ENCODE results near the gene PYCARD. TPM values are rescaled to one million over a fixed set of nuclear protein-coding genes. Genes with fewer than 3 reads are reported as not detected.

The PYCARD gene
- total and polyA plus RNA-seq, 9 of the 15 experiments (the other 6 are each of a cell fraction or from before 2014, with no cell fraction given), result 1.3 to 28.4 (median 6.0) TPM

- TF ChIP-seq CUX1 (CRISPR knock-in tag; IDR thresholded peaks at IDR 0.05) (no peak), SRSF9 (IDR thresholded peaks at IDR 0.05; ENCODE audit: borderline replicate concordance, low read depth, low read length) (no peak), FOXA1 (IDR thresholded peaks at IDR 0.05; ENCODE audit: borderline replicate concordance) (no peak), NFE2 (IDR thresholded peaks at IDR 0.05; ENCODE audit: low read depth) (no peak), NCOA4 (IDR thresholded peaks at IDR 0.05; ENCODE audit: partially characterized antibody) (no peak), RBM15 (IDR thresholded peaks at IDR 0.05; ENCODE audit: insufficient read depth, low read length) (no peak; the same call in 1 of the 2 replicates), BHLHE40 (IDR thresholded peaks at IDR 0.05; ENCODE audit: low read length) (peak; percentile 96), HDAC6 (IDR thresholded peaks at IDR 0.05; ENCODE audit: low read depth, low read length) (peak; percentile 83; the same call in 1 of the 2 replicates), POLR2AphosphoS5 (IDR thresholded peaks at IDR 0.05; ENCODE audit: control insufficient read depth, insufficient read depth, low read depth, low read length) (peak; percentile 99), ZNF311 (CRISPR knock-in tag; IDR thresholded peaks at IDR 0.05) (no peak), SP2 (IDR thresholded peaks at IDR 0.05; ENCODE audit: extremely low read depth, low read depth, low read length, poor library complexity, severe bottlenecking) (no peak), BRD9 (IDR thresholded peaks at IDR 0.05; ENCODE audit: low read depth, partially characterized antibody) (peak; percentile 26), YBX1 (IDR thresholded peaks at IDR 0.05) (no peak), EGR1 (conservative IDR thresholded peaks at IDR 0.05) (peak; percentile 100), ZNF780A (CRISPR knock-in tag; IDR thresholded peaks at IDR 0.05) (no peak), HNRNPH1 (optimal IDR thresholded peaks at IDR 0.05; ENCODE audit: low read depth, low read length) (no peak)
- TF ChIP-seq, protein P1, sequence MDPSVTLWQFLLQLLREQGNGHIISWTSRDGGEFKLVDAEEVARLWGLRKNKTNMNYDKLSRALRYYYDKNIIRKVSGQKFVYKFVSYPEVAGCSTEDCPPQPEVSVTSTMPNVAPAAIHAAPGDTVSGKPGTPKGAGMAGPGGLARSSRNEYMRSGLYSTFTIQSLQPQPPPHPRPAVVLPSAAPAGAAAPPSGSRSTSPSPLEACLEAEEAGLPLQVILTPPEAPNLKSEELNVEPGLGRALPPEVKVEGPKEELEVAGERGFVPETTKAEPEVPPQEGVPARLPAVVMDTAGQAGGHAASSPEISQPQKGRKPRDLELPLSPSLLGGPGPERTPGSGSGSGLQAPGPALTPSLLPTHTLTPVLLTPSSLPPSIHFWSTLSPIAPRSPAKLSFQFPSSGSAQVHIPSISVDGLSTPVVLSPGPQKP (CRISPR knock-in tag; IDR thresholded peaks at IDR 0.05), result no peak
- TF ChIP-seq, protein P2, sequence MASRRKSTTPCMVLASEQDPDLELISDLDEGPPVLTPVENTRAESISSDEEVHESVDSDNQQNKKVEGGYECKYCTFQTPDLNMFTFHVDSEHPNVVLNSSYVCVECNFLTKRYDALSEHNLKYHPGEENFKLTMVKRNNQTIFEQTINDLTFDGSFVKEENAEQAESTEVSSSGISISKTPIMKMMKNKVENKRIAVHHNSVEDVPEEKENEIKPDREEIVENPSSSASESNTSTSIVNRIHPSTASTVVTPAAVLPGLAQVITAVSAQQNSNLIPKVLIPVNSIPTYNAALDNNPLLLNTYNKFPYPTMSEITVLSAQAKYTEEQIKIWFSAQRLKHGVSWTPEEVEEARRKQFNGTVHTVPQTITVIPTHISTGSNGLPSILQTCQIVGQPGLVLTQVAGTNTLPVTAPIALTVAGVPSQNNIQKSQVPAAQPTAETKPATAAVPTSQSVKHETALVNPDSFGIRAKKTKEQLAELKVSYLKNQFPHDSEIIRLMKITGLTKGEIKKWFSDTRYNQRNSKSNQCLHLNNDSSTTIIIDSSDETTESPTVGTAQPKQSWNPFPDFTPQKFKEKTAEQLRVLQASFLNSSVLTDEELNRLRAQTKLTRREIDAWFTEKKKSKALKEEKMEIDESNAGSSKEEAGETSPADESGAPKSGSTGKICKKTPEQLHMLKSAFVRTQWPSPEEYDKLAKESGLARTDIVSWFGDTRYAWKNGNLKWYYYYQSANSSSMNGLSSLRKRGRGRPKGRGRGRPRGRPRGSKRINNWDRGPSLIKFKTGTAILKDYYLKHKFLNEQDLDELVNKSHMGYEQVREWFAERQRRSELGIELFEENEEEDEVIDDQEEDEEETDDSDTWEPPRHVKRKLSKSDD (conservative IDR thresholded peaks at IDR 0.05; ENCODE audit: low read length), result no peak
- TF ChIP-seq, protein P3, sequence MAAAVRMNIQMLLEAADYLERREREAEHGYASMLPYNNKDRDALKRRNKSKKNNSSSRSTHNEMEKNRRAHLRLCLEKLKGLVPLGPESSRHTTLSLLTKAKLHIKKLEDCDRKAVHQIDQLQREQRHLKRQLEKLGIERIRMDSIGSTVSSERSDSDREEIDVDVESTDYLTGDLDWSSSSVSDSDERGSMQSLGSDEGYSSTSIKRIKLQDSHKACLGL (CRISPR knock-in tag; IDR thresholded peaks at IDR 0.05; ENCODE audit: borderline replicate concordance, poor library complexity, severe bottlenecking), result no peak
Measured at GRCh38 chr16:31179747-31180459, 22.7 kb downstream of the PYCARD start, which contains the start of gene FUS (continued).

All from K562 (cell line).